Nephron progenitor cell (in vitro differentiated cells): ENCODE results near the gene TMEM175.
A peak's percentile ranks its signal among the peaks of the same experiment; 100 is the strongest.

Experiments used
- DNase-seq: peaks from one replicate; pipeline ENCODE4 v3.0.0; 2021
- H3K27ac Mint-ChIP-seq: 2 replicates; pipeline ENCODE4 v1.8.0; 2021; ENCODE audit warnings: mild to moderate bottlenecking, moderate library complexity, mixed read lengths
- H3K27me3 Mint-ChIP-seq: 2 replicates; pipeline ENCODE4 v1.8.0; 2021; ENCODE audit warnings: mild to moderate bottlenecking, low read depth, mixed read lengths; ENCODE audit not compliant: poor library complexity
- H3K36me3 Mint-ChIP-seq: 2 replicates; pipeline ENCODE4 v1.8.0; 2021; ENCODE audit warnings: low read depth, mixed read lengths
- H3K4me1 Mint-ChIP-seq: 2 replicates; pipeline ENCODE4 v1.8.0; 2021; ENCODE audit warnings: mixed read lengths
- H3K4me3 Mint-ChIP-seq: 2 replicates; pipeline ENCODE4 v1.8.0; 2021; ENCODE audit warnings: mild to moderate bottlenecking, moderate library complexity, mixed read lengths
- H3K9me3 Mint-ChIP-seq: 2 replicates; pipeline ENCODE4 v1.8.0; 2021; ENCODE audit warnings: mild to moderate bottlenecking, moderate library complexity, mixed read lengths
- CTCF ChIP-seq: fragments of 200-600 bp; sonication (generic); IDR thresholded peaks from 2 replicates; pipeline ENCODE4 v1.5.0; 2021; ENCODE audit warnings: antibody characterized with exemption

Gene TMEM175

GRCh38 chr4:895596-895995, 36.7 kb upstream of the TMEM175 start:
- no peak for TF ChIP-seq CTCF
- Mint-ChIP-seq H3K4me1 (no peaks in the 10 kb centered on the region), H3K27me3 (peaks cover 2% of the 10 kb centered on the region), H3K4me3 (no peak overlapping the region), H3K36me3 (peaks cover 26% of the 10 kb centered on the region), H3K27ac (no peak overlapping the region), H3K9me3 (no peaks in the 10 kb centered on the region)
- no peak for DNase-seq

- no peaks in the 10 kb centered on the region for H3K4me1 Mint-ChIP-seq
- no peak for DNase-seq
- H3K4me3 Mint-ChIP-seq, result no peak overlapping the region
- peaks cover 2% of the 10 kb centered on the region for H3K27me3 Mint-ChIP-seq
- TF ChIP-seq CTCF, result no peak
- no peaks in the 10 kb centered on the region for H3K9me3 Mint-ChIP-seq
- peaks cover 22% of the 10 kb centered on the region for H3K36me3 Mint-ChIP-seq
- H3K27ac Mint-ChIP-seq, result no peak overlapping the region
These were observed 36.0 kb upstream of the TMEM175 start for GRCh38 chr4:896216-896615.

GRCh38 chr4:896630-897029, 35.6 kb upstream of the TMEM175 start:
- TF ChIP-seq CTCF, result no peak
- Mint-ChIP-seq H3K27ac (peak overlapping the region; percentile 95), H3K4me1 (no peaks in the 10 kb centered on the region)

GRCh38 chr4:898123-898522, 34.1 kb upstream of the TMEM175 start:
- Mint-ChIP-seq H3K36me3 (peaks cover 29% of the 10 kb centered on the region), H3K4me1 (no peaks in the 10 kb centered on the region), H3K4me3 (no peak overlapping the region), H3K27me3 (peaks cover 2% of the 10 kb centered on the region), H3K9me3 (no peaks in the 10 kb centered on the region), H3K27ac (no peak overlapping the region)
- DNase-seq, result no peak
- TF ChIP-seq CTCF, result no peak

More at GRCh38 chr4:896630-897029, 35.6 kb upstream of the TMEM175 start:
- H3K27me3 Mint-ChIP-seq, result peaks cover 2% of the 10 kb centered on the region
- no peak overlapping the region for H3K4me3 Mint-ChIP-seq
- peaks cover 22% of the 10 kb centered on the region for H3K36me3 Mint-ChIP-seq
- DNase-seq, result no peak
- no peaks in the 10 kb centered on the region for H3K9me3 Mint-ChIP-seq

GRCh38 chr4:898869-899555, 33.2 kb upstream of the TMEM175 start:
- no peak for DNase-seq
- no peak overlapping the region for H3K4me3 Mint-ChIP-seq
- peaks cover 2% of the 10 kb centered on the region for H3K27me3 Mint-ChIP-seq
- TF ChIP-seq CTCF, result no peak
- peaks cover 31% of the 10 kb centered on the region for H3K36me3 Mint-ChIP-seq
- H3K9me3 Mint-ChIP-seq, result no peaks in the 10 kb centered on the region
- H3K27ac Mint-ChIP-seq, result no peak overlapping the region
- no peaks in the 10 kb centered on the region for H3K4me1 Mint-ChIP-seq

- peaks cover 31% of the 10 kb centered on the region for H3K36me3 Mint-ChIP-seq
- TF ChIP-seq CTCF, result no peak
- H3K27ac Mint-ChIP-seq, result peak overlapping the region; percentile 81
- no peaks in the 10 kb centered on the region for H3K4me1 Mint-ChIP-seq
- H3K4me3 Mint-ChIP-seq, result no peak overlapping the region
- H3K27me3 Mint-ChIP-seq, result peaks cover 2% of the 10 kb centered on the region
- DNase-seq, result no peak
- H3K9me3 Mint-ChIP-seq, result no peaks in the 10 kb centered on the region
These were observed 32.7 kb upstream of the TMEM175 start for GRCh38 chr4:899556-899906.
